NT2/D1 (cell line): ENCODE results near the gene CRELD2.

Source experiments
- DNase-seq: peaks from one replicate; pipeline ENCODE4 v3.0.0-alpha.2; 2011; ENCODE audit warnings: low read depth, low spot score
- H3K27me3 ChIP-seq: 2 replicates; pipeline ENCODE4 v1.6.0; 2011; ENCODE audit warnings: mild to moderate bottlenecking; ENCODE audit not compliant: insufficient read length, insufficient read depth
- H3K36me3 ChIP-seq: 2 replicates; pipeline ENCODE4 v1.6.1; 2011; ENCODE audit warnings: mild to moderate bottlenecking, low read length, mixed read lengths; ENCODE audit not compliant: insufficient read depth, insufficient read length
- H3K4me1 ChIP-seq: 2 replicates; pipeline ENCODE4 v1.5.1; 2011; ENCODE audit not compliant: insufficient read depth, insufficient read length
- H3K4me3 ChIP-seq: 2 replicates; pipeline ENCODE4 v1.5.1; 2011; ENCODE audit warnings: low read depth; ENCODE audit not compliant: insufficient read length
- H3K9ac ChIP-seq: 2 replicates; pipeline ENCODE4 v1.6.0; 2011; ENCODE audit warnings: low read depth; ENCODE audit not compliant: insufficient read length
- H3K9me3 ChIP-seq: 2 replicates; pipeline ENCODE4 v1.5.1; 2011; ENCODE audit warnings: mild to moderate bottlenecking, low read length; ENCODE audit not compliant: insufficient read depth
- SUZ12 ChIP-seq: IDR thresholded peaks from 2 replicates; pipeline ENCODE4 v1.6.1; 2011; ENCODE audit not compliant: insufficient read length, insufficient read depth; ENCODE audit errors: extremely low read depth
- YY1 ChIP-seq: IDR thresholded peaks from 2 replicates; pipeline ENCODE4 v1.6.1; 2011; ENCODE audit not compliant: insufficient read length, insufficient read depth
- ZNF274 ChIP-seq: IDR thresholded peaks from 2 replicates; pipeline ENCODE4 v1.6.1; 2011; ENCODE audit warnings: mild to moderate bottlenecking, low read depth, low read length

Gene CRELD2

DNA sequence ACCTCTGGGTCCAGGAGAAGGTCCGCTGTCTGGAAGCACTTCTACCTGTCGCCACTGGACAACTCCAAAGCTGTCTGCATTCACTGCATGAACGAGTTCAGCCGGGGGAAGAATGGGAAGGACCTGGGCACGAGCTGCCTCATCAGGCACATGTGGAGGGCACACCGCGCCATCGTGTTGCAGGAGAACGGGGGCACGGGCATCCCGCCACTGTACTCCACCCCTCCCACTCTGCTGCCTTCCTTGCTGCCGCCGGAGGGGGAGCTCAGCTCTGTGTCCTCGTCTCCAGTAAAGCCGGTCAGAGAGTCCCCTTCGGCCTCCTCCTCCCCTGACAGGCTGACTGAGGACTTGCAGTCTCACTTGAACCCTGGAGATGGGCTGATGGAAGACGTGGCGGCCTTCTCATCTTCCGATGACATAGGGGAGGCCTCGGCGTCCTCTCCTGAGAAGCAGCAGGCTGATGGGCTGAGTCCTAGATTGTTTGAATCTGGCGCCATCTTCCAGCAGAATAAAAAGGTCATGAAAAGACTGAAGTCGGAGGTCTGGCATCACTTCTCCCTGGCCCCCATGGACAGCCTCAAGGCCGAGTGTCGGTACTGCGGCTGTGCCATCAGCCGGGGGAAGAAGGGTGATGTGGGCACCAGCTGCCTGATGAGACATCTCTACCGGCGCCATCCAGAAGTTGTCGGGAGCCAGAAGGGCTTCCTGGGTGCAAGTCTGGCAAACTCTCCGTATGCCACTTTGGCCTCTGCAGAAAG is 33.8 kb upstream of the CRELD2 start:
- Histone ChIP-seq H3K9ac (no peak overlapping the region), H3K4me1 (no peaks in the 10 kb centered on the region), H3K27me3 (no peaks in the 10 kb centered on the region), H3K9me3 (peaks cover 12% of the 10 kb centered on the region; the same call in 1 of the 2 replicates), H3K4me3 (no peak overlapping the region), H3K36me3 (peaks cover 71% of the 10 kb centered on the region)
- TF ChIP-seq ZNF274 (no peak), YY1 (no peak), SUZ12 (no peak)
- DNase-seq, result no peak

DNA sequence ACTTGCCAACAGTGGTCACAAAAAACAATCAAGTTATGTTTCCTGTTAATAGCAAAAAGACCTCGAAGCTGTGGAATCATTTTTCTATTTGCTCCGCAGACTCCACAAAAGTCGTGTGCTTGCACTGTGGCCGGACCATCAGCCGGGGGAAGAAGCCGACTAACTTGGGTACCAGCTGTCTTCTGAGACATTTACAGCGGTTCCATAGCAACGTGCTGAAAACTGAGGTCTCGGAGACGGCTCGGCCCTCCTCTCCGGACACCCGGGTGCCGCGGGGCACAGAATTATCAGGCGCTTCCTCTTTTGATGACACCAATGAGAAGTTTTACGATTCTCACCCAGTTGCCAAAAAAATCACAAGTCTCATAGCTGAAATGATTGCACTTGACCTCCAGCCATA is 33.2 kb upstream of the CRELD2 start:
- Histone ChIP-seq H3K9me3 (peaks cover 12% of the 10 kb centered on the region; the same call in 1 of the 2 replicates), H3K4me3 (no peak overlapping the region)
- no peak for DNase-seq

DNA sequence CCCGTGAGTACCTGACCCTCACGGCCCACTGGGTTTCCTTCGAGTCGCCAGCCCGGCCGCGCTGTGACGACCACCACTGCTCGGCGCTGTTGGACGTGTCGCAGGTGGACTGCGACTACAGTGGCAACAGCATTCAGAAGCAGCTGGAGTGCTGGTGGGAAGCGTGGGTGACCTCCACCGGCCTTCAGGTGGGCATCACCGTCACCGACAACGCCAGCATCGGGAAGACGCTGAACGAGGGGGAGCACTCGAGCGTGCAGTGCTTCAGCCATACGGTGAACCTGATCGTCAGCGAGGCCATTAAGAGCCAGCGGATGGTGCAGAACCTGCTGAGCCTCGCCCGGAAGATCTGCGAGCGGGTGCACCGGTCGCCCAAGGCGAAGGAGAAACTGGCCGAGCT is 32.6 kb upstream of the CRELD2 start:
- H3K9ac ChIP-seq, result no peak overlapping the region
- H3K4me1 ChIP-seq, result no peaks in the 10 kb centered on the region
- H3K27me3 ChIP-seq, result no peaks in the 10 kb centered on the region
- peaks cover 12% of the 10 kb centered on the region; the same call in 1 of the 2 replicates for H3K9me3 ChIP-seq
- H3K36me3 ChIP-seq, result peaks cover 75% of the 10 kb centered on the region
- no peak for DNase-seq
- H3K4me3 ChIP-seq, result no peak overlapping the region
- no peak for TF ChIP-seq ZNF274
- no peak for TF ChIP-seq SUZ12
- TF ChIP-seq YY1, result no peak

More for the DNA sequence above, 33.2 kb upstream of the CRELD2 start:
- Histone ChIP-seq H3K27me3 (no peaks in the 10 kb centered on the region), H3K4me1 (no peaks in the 10 kb centered on the region), H3K9ac (no peak overlapping the region), H3K36me3 (peaks cover 75% of the 10 kb centered on the region)
- no peak for TF ChIP-seq ZNF274
- no peak for TF ChIP-seq SUZ12
- TF ChIP-seq YY1, result no peak

DNA sequence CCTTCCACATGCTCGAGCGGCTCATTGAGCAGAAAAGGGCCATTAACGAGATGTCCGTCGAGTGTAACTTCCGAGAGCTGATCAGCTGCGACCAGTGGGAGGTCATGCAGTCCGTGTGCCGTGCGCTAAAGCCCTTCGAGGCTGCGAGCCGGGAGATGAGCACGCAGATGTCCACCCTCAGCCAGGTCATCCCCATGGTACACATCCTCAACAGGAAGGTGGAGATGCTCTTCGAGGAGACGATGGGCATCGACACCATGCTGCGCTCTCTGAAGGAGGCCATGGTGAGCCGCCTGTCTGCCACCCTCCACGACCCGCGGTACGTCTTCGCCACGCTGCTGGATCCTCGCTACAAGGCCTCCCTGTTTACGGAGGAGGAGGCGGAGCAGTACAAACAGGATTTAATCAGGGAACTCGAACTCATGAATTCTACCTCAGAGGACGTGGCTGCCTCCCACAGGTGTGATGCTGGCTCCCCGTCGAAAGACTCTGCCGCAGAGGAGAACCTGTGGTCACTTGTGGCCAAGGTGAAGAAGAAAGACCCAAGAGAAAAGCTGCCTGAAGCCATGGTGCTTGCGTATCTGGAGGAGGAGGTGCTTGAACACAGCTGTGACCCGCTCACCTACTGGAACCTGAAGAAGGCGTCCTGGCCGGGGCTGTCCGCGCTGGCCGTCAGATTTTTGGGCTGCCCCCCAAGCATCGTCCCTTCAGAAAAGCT is 31.9 kb upstream of the CRELD2 start:
- DNase-seq, result no peak
- no peak overlapping the region for H3K4me3 ChIP-seq
- TF ChIP-seq ZNF274 (no peak), SUZ12 (no peak), YY1 (no peak)
- H3K27me3 ChIP-seq, result no peaks in the 10 kb centered on the region
- peaks cover 12% of the 10 kb centered on the region; the same call in 1 of the 2 replicates for H3K9me3 ChIP-seq
- no peak overlapping the region for H3K9ac ChIP-seq
- H3K36me3 ChIP-seq, result peaks cover 75% of the 10 kb centered on the region
- H3K4me1 ChIP-seq, result no peaks in the 10 kb centered on the region

DNA sequence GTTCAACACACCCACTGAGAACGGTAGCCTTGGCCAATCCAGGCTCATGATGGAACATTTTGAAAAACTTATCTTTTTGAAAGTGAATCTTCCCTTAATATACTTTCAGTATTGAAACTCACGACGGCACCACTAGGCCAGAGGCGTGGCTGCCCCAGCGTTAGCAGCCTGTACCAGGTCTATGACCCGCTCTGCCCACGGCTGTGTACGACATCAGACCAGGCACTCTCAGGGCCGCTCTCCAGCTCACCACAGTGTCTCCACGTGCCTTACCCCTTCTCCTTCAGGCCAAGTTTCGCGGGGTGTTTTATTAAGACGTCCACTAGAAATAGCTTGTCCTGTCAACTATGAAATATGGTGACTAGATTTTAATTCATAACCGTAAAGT is 31.4 kb upstream of the CRELD2 start:
- Histone ChIP-seq H3K9me3 (peaks cover 12% of the 10 kb centered on the region; the same call in 1 of the 2 replicates), H3K9ac (no peak overlapping the region), H3K4me1 (no peaks in the 10 kb centered on the region), H3K27me3 (no peaks in the 10 kb centered on the region), H3K4me3 (no peak overlapping the region), H3K36me3 (peaks cover 74% of the 10 kb centered on the region)
- no peak for DNase-seq
- no peak for TF ChIP-seq YY1

DNA sequence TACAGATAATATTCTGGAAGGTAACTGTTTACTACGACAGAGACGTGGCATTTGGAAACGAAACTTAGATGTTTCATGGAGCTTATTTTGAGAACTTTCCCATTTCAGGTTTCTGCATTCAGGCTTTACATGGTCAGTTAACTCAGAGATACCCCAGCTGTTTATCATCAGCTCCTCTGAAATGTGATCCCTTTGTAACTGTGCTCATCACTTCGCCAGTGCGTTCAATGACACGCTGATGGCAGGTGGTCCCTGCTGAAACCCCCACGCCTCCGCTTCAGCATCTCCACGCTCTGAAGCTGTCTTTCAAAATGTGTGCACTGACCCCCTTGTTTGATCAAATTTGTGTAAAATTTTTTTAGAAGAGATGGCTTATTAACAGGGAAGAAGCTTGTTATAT is 30.7 kb upstream of the CRELD2 start:
- TF ChIP-seq YY1 (no peak), SUZ12 (no peak), ZNF274 (no peak)
- Histone ChIP-seq H3K27me3 (no peaks in the 10 kb centered on the region), H3K4me3 (no peak overlapping the region), H3K4me1 (no peaks in the 10 kb centered on the region), H3K9me3 (peaks cover 12% of the 10 kb centered on the region; the same call in 1 of the 2 replicates), H3K36me3 (peaks cover 74% of the 10 kb centered on the region), H3K9ac (no peak overlapping the region)
- no peak for DNase-seq

DNA sequence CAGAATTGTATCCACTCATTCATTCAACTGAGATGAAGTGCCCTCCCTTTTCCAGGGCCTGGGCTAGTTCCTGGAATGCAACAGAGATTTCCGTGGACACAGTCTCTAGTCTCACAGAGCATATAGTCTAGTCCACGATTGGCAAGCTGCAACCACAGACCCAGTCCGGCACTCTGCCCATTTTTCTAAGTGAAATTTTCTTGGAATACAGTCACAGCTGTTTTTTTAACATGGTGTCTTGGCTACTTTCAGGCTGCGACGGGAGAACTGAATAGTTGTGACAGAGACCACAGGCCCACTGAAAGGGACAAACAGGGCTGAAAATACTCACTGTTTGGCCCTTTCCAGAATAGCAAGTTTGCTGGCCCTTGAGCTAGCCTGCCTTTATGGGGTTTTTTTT is 29.4 kb upstream of the CRELD2 start:
- H3K4me3 ChIP-seq, result no peak overlapping the region
- no peak for DNase-seq
- no peaks in the 10 kb centered on the region for H3K27me3 ChIP-seq
- no peak for TF ChIP-seq ZNF274
- no peaks in the 10 kb centered on the region for H3K4me1 ChIP-seq
- H3K9me3 ChIP-seq, result peaks cover 12% of the 10 kb centered on the region; the same call in 1 of the 2 replicates
- H3K9ac ChIP-seq, result no peak overlapping the region
- peaks cover 64% of the 10 kb centered on the region for H3K36me3 ChIP-seq
